PFSK-1 (cell line): ENCODE results near the gene CHCHD10.
A peak's percentile ranks its signal among the peaks of the same experiment; 100 is the strongest.

Source experiments
- FOXP2 ChIP-seq: optimal IDR thresholded peaks from 2 replicates; pipeline ENCODE3; 2011; ENCODE audit warnings: borderline replicate concordance, control low read depth, inconsistent platforms; ENCODE audit not compliant: insufficient read depth; ENCODE audit errors: extremely low read length, extremely low read depth
- POLR2AphosphoS5 ChIP-seq: IDR thresholded peaks from 2 replicates; pipeline ENCODE4 v1.6.1; 2012; ENCODE audit warnings: low read depth, mild to moderate bottlenecking, control low read depth, low read length, moderate library complexity
- SIN3A ChIP-seq: IDR thresholded peaks from 2 replicates; pipeline ENCODE4 v1.6.1; 2012; ENCODE audit warnings: mild to moderate bottlenecking, low read length, moderate library complexity, borderline replicate concordance; ENCODE audit not compliant: insufficient read depth
- TAF1 ChIP-seq: IDR thresholded peaks from 2 replicates; pipeline ENCODE4 v1.6.1; 2012; ENCODE audit warnings: low read length, control low read depth, borderline replicate concordance; ENCODE audit not compliant: insufficient read depth
- TF ChIP-seq, protein P1 (sequence below), 2 experiments: IDR thresholded peaks; 2 replicates each; pipeline versions ENCODE4 v1.6.1 to v1.8.0; 2011 to 2012; ENCODE audit warnings: low read depth in 2 of 2, low read length in 2 of 2, control low read depth in 1 of 2, inconsistent platforms in 1 of 2, mild to moderate bottlenecking in 1 of 2, moderate library complexity in 1 of 2; ENCODE audit not compliant: insufficient read depth in 1 of 2

DNA sequence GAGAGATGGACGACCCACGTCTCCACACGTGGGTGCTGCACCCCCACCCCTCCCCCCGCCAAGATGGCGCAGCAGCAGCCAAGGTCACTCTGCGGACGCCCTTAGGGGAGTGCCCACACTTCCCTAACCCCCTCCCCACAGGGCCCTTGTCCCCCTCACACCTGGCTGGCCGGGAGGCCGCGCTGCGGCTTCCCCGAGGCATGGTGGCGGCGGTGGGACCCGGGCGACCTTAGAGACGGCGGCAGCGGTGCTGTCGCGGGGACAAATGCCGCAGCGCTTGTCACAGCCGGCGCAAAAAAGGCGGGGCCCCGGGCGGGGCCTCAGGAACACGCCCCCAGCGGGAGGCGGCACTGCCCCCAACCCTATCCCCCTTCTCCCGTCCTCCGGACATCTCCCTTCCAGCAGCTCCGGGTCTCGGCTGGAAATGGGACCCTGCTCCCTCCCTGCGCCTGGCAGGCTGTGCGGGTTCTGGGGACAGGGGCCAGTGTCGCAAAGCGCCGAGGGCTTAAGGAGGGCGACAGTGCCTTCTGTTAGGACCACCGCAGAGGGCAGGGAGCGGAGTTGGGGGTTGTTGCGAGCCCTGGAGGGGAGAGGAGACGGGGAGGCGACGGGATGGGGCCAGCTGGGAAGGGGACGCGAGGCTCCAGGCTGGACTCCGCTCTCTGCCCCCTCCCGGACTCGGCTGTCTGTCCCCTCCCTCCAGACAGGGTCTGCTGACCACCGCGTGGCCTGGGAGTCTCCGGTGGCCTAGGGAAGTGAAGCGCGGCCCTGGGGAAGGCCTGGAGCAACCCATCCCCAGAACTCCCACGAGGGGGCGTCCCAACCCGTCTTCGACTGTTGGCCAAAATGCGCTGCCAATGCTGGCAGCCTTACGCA, at the start of gene CHCHD10:
- TF ChIP-seq TAF1 (peak; percentile 55; the same call in 1 of the 2 replicates), POLR2AphosphoS5 (peak; percentile 90), SIN3A (0 out of 2 replicates have a peak, but pooled peaks have one; percentile 45), FOXP2 (no peak)
- TF ChIP-seq, protein P1, sequence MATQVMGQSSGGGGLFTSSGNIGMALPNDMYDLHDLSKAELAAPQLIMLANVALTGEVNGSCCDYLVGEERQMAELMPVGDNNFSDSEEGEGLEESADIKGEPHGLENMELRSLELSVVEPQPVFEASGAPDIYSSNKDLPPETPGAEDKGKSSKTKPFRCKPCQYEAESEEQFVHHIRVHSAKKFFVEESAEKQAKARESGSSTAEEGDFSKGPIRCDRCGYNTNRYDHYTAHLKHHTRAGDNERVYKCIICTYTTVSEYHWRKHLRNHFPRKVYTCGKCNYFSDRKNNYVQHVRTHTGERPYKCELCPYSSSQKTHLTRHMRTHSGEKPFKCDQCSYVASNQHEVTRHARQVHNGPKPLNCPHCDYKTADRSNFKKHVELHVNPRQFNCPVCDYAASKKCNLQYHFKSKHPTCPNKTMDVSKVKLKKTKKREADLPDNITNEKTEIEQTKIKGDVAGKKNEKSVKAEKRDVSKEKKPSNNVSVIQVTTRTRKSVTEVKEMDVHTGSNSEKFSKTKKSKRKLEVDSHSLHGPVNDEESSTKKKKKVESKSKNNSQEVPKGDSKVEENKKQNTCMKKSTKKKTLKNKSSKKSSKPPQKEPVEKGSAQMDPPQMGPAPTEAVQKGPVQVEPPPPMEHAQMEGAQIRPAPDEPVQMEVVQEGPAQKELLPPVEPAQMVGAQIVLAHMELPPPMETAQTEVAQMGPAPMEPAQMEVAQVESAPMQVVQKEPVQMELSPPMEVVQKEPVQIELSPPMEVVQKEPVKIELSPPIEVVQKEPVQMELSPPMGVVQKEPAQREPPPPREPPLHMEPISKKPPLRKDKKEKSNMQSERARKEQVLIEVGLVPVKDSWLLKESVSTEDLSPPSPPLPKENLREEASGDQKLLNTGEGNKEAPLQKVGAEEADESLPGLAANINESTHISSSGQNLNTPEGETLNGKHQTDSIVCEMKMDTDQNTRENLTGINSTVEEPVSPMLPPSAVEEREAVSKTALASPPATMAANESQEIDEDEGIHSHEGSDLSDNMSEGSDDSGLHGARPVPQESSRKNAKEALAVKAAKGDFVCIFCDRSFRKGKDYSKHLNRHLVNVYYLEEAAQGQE (IDR thresholded peaks at IDR 0.05; ENCODE audit: insufficient read depth in 1 of 2, low read depth in 2 of 2, low read length in 2 of 2), result peak; percentile 12 to 28; a peak in 1 of 4 replicates
